KBM-7 (cell line): ENCODE measurements around the gene TUBA8.
"Not testable (repeated sequence)": the region's sequence is repeated elsewhere in the genome, so short reads cannot be mapped to it uniquely, and the experiment has no call there.

Experiments
- DNase-seq: peaks from one replicate; pipeline ENCODE4 v3.0.0-alpha.2; 2015
- in situ Hi-C: fragments of 300-500 bp; cut with MboI; formaldehyde crosslinking; loops from 2 replicates; pipeline ENCODE4 v1.14.3; 2020; ENCODE audit warnings: low sequenced_read_pairs, low pct_unique_long_range_greater_than_20kb, mixed read lengths

Gene TUBA8

GRCh38 chr22:18152519-18152918 is 41.9 kb downstream of the TUBA8 start:
- in situ Hi-C loops, result no loop called here
- DNase-seq, result no peak

- DNase-seq, result no peak
- in situ Hi-C loops, result no loop called here
Observed at GRCh38 chr22:18154821-18155390, 44.3 kb downstream of the TUBA8 start.

- DNase-seq, in situ Hi-C loops: not testable (repeated sequence)
Observed at GRCh38 chr22:18155546-18155945, 44.9 kb downstream of the TUBA8 start.

GRCh38 chr22:18156878-18157713 is 46.5 kb downstream of the TUBA8 start:
- DNase-seq, result peak; percentile 75
- in situ Hi-C loops, result no loop called here

DNA sequence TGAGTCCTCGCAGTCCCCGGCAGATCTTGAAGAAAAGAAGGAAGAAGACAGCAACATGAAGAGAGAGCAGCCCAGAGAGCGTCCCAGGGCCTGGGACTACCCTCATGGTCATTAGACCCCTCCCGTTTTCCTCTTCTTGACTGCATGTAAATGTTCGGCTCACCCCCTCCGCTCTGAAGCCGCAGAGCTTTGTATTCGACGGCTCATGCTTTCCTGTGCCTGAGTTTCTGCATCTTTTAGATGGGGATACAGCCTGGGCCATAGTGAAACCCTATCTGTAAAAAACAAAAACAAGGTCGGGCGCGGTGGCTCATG is 47.1 kb downstream of the TUBA8 start:
- in situ Hi-C loops, result no loop called here
- DNase-seq, result no peak

- in situ Hi-C loops, DNase-seq: not testable (repeated sequence)
Observed at GRCh38 chr22:18160641-18161040, 50.0 kb downstream of the TUBA8 start.

GRCh38 chr22:18163843-18164242 is 53.2 kb downstream of the TUBA8 start:
- in situ Hi-C loops, result not testable (repeated sequence)

GRCh38 chr22:18164584-18164983 is 54.0 kb downstream of the TUBA8 start:
- DNase-seq, in situ Hi-C loops: not testable (repeated sequence)

More at GRCh38 chr22:18163843-18164242, 53.2 kb downstream of the TUBA8 start:
- not testable (repeated sequence) for DNase-seq

GRCh38 chr22:18165356-18165755 is 54.7 kb downstream of the TUBA8 start:
- in situ Hi-C loops, DNase-seq: not testable (repeated sequence)

- DNase-seq, in situ Hi-C loops: not testable (repeated sequence)
Observed at GRCh38 chr22:18170284-18170683, 59.7 kb downstream of the TUBA8 start.

GRCh38 chr22:18172203-18172602 is 61.6 kb downstream of the TUBA8 start:
- in situ Hi-C loops, DNase-seq: not testable (repeated sequence)

DNA sequence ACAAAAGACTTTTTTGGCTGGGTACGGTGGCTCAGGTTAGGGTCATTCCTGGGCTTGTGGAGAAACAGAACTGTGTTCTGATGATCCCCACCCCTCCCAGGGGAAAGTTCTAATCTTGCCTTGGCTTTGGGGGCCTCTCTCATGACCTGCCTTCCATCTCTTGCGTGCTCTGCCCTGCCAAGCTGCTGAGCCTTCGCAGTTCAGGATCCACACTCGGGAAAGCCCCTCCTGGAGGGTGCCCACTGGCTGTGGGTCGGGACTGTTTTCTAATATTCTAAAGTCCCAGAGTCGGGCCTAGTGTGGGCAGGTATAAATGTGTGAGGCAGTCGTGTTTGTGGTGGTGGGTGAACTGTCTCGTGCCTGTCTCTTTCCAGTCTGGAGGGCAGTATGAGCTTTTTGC is 62.2 kb downstream of the TUBA8 start:
- DNase-seq, in situ Hi-C loops: not testable (repeated sequence)

DNA sequence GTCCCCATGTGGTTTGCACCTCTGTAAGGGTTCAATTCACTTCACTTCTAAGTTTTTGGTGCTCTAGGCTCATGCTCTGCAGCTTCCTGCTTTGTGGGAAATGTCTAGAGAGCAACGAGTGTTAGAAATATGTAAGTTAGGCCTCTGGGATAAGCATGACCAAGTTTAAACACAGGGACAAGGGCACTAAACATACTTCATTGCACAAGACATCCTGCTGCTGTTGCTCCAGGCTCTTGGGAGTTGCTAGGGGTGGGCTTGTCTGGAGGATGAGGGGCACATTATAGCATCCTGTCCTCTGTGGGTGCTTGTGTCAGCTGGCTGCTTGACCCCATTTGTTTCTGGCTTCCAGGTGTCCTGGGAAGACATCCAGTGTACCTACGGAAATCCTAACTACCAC is 62.8 kb downstream of the TUBA8 start:
- DNase-seq, in situ Hi-C loops: not testable (repeated sequence)
